Inferior parietal cortex (tissue), 1 donor: ENCODE data around the gene TMX1.

Source experiments
- DNase-seq: peaks from one replicate; pipeline ENCODE4 v3.0.0-alpha.2; 2016; ENCODE audit errors: extremely low spot score

The TMX1 gene

DNA sequence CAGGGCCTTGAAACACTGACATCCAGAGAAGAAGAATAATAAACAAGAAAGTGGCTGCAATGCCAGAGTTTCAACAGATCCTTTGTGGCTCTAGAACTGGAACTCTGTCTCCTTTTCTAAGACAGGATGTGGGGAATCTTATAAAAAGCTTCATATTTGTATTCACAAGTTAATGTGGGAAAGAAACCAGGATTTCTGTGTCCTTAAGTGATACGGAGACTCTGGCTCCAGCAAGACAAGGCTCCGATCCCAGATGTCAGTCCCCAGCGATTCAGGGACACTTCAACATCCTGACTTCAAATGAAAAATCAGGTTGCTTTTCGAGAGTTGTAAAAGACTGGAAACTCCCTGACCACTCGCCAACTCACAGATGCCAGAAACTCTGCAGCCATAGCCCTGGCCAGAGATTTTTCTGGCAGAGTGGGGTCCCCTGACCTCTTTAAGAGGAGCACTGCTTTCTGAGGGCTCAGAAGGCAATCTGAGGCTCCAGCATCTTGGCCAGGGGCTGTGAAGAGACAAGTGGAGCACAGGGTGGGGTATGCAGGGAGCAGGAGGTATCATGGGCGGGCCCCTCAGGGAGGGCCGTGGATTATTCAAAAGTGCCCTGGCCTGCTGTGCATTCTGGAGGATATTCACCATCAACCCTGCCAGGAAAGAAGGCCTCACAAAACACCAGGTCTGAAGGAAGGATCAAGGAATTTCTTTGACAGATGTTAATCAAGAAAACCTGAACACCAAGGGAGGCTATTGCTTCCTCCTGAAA lies 53.3 kb downstream of the TMX1 start:
- DNase-seq: no peak

GRCh38 chr14:51293912-51294389 lies 53.9 kb downstream of the TMX1 start:
- DNase-seq: no peak

- no peak for DNase-seq
These were observed 55.0 kb downstream of the TMX1 start for GRCh38 chr14:51294951-51295525.

DNA sequence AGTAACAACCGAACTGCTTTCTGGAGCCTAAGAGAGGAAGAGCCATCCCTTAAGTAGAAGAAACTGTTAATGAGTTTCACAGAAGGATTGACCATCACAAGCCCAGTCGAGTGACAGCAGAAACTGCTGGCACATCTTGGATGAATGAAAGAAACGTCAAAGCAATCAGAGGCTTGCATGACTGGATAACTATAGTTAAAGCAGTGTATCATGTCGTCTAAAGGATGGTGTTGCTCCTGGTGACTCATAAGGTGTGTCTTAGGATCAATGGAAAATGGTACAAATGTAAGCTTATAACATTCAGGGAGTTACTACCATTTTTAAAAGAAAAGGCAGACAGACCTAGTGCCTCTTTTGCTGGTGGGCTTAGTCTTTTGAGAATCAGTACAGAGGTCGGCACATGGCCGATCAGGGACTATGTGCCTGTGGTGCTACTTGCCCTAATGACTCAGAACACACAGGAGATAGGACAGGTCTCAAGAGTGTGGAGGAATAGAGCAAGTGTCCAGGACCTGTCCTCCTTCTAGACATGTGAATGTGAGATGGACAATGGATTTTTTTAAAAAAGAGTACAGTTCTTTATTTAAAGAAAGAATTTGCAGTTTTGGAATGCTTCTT lies 55.7 kb downstream of the TMX1 start:
- no peak for DNase-seq

GRCh38 chr14:51297066-51297465 lies 57.0 kb downstream of the TMX1 start:
- DNase-seq: no peak

GRCh38 chr14:51298895-51299294 lies 58.8 kb downstream of the TMX1 start:
- DNase-seq: no peak

DNA sequence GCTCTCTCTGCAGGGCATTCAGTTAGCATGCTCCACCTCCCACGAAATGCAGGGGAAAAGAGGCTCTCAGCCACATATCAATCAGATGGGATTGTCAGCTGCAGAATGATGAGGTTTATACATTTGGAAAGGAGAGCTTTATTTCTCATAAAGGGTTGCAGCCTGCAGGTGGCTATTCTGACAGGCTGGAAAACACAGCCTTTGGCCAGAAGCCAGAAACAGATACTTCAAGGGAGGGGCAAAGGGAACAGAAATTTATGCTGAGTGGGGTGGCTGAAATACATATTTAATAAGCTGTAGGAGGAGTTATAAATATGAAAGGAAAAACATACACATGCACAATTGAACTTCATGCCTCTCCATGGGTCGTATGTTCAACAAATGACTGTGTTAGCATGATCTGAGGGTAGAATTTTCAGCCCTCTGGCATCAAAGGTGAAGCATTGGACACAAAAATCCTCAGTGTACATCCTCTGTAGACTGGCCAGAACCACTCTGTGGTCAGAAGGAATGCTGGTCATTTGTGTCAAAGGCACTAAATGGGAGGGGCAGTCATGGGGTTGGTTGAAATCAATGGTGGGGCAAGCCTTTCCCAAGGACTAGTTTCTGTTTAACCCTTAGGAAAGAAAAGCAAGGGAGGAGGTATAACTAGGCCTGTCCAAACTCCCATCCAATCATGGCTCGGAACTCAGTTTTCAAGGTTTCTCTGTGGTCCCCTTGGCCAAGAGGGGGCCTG lies 62.4 kb downstream of the TMX1 start:
- no peak for DNase-seq

- no peak for DNase-seq
These were observed 64.4 kb downstream of the TMX1 start for GRCh38 chr14:51304438-51304837.

- DNase-seq: no peak
These were observed 64.9 kb downstream of the TMX1 start for GRCh38 chr14:51304941-51305340.

DNA sequence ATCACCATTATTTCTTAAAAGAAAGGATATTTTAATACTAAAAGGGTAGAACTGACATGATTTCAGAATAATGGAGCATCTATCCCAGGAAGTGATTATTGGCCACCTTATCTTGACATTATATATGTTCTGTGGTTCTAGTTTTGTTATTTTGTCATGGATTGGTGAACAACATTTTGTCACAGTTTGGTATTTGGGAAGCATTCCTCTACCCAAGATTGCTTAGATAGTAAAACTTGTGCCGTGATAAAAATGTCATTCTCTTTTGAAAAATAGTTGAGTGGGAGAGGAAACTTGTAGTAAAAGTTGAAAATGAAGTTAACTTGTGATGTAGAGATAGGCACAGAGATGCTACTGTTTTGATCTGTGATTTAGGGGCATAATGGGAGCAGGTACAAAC lies 65.7 kb downstream of the TMX1 start:
- DNase-seq: no peak
